WERI-Rb-1 (cell line): Measurements from ENCODE around the gene TC2N.

Source experiments
- DNase-seq: peaks from one replicate; pipeline ENCODE4 v3.0.0-alpha.2; 2020
- H3K27ac ChIP-seq: fragments of 250-450 bp; sonication (Bioruptor Pico); 2 replicates; pipeline ENCODE4 v1.5.1; 2020; ENCODE audit warnings: mild to moderate bottlenecking, moderate library complexity
- H3K27me3 ChIP-seq: fragments of 250-450 bp; sonication (Bioruptor Pico); 2 replicates; pipeline ENCODE4 v1.5.1; 2021; ENCODE audit warnings: mild to moderate bottlenecking, low read depth, moderate library complexity; ENCODE audit not compliant: insufficient read depth, severe bottlenecking
- H3K36me3 ChIP-seq: fragments of 250-450 bp; sonication (Bioruptor Pico); 2 replicates; pipeline ENCODE4 v1.5.1; 2020; ENCODE audit warnings: mild to moderate bottlenecking, moderate library complexity
- H3K4me3 ChIP-seq: 2 replicates; pipeline ENCODE4 v1.5.1; 2011; ENCODE audit warnings: low read depth, mild to moderate bottlenecking, control low read depth, low read length
- H3K9me3 ChIP-seq: fragments of 250-450 bp; sonication (Bioruptor Pico); 2 replicates; pipeline ENCODE4 v1.5.1; 2021; ENCODE audit warnings: mild to moderate bottlenecking, moderate library complexity; ENCODE audit not compliant: severe bottlenecking
- TF ChIP-seq, protein P1 (sequence below): IDR thresholded peaks from 2 replicates; pipeline ENCODE4 v1.5.1; 2011; ENCODE audit warnings: low read depth, mild to moderate bottlenecking, control low read depth, inconsistent platforms, low read length

TC2N gene

DNA sequence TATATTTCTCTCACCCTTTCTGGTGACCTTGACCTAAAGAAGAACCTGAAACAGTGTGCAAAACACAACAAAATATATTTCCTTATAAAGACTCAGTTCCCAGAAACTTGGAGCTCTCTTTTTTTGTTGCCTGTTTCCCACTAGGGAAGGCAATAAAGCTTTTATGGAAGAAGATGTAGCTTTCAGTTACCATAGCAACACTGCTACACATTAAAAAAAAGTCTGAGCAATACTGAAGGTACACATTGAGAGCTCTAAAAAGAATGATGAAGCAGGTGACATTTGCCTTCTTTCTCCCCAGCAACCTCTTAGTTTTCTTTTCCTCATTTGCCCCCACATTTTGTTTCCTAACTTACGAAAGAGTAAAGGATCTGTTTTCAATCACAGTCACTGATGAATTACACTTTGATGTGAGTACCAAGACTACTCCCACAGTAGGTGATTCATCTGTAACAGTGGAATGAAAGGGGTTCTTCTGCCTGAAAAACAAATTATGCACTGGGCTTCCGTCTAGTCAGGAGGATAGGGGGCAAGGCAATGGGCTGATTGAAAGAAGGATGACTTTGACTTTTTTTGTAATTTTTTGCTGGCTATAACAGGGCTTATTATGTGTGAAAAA is 134.4 kb downstream of the TC2N start:
- no peak overlapping the region for H3K4me3 ChIP-seq
- no peaks in the 10 kb centered on the region for H3K9me3 ChIP-seq
- H3K27me3 ChIP-seq = no peaks in the 10 kb centered on the region
- no peaks in the 10 kb centered on the region for H3K36me3 ChIP-seq
- TF ChIP-seq, protein P1, sequence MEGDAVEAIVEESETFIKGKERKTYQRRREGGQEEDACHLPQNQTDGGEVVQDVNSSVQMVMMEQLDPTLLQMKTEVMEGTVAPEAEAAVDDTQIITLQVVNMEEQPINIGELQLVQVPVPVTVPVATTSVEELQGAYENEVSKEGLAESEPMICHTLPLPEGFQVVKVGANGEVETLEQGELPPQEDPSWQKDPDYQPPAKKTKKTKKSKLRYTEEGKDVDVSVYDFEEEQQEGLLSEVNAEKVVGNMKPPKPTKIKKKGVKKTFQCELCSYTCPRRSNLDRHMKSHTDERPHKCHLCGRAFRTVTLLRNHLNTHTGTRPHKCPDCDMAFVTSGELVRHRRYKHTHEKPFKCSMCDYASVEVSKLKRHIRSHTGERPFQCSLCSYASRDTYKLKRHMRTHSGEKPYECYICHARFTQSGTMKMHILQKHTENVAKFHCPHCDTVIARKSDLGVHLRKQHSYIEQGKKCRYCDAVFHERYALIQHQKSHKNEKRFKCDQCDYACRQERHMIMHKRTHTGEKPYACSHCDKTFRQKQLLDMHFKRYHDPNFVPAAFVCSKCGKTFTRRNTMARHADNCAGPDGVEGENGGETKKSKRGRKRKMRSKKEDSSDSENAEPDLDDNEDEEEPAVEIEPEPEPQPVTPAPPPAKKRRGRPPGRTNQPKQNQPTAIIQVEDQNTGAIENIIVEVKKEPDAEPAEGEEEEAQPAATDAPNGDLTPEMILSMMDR = no peak
- DNase-seq = no peak
- no peak overlapping the region for H3K27ac ChIP-seq

DNA sequence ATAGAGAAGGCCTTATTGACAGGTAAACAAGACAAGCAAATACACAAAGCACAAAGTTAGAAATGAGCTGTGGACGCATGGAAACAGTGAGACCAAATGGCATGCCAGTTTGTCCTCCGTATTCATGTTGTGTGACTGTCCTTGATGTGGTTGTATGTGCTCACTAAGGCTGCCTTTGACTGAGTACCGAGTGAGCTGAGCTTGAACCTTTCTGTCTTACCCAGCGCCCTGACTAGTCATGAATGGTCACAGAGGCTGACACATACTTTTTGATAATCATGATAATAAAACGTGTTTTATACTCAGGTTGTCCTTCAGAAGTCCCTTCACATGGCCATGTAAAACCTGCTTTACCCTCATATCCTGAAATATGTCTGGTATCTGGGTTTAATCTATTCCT is 134.9 kb downstream of the TC2N start:
- Histone ChIP-seq H3K9me3 (no peaks in the 10 kb centered on the region), H3K4me3 (no peak overlapping the region), H3K27ac (no peak overlapping the region), H3K27me3 (no peaks in the 10 kb centered on the region), H3K36me3 (no peaks in the 10 kb centered on the region)
- no peak for DNase-seq
- TF ChIP-seq, protein P1 = no peak

DNA sequence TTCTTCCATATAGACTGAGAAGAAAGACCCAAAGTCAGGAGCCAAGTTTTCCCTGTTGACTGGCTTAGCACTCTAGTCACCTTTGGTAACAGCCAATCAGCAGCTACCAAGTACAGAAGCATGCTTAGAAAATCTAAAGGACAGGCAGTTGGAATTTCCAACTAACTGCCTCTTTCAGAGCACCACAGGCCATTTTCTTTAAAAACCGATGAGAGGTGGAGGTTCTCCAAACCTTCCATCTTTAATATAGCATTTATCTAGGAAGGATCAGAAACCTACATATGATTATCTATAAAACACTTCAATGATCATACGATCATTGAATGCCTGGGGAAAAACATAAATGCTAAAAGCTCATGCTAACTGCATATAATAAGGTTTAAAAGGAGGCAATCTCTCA is 135.3 kb downstream of the TC2N start, which contains the start of gene CATSPERB:
Gene CATSPERB, minus strand, starts transcription at position 101 of the 400 bp plus-strand sequence. CDS start 2,607 bp downstream, outside the sequence.
- Histone ChIP-seq H3K9me3 (no peaks in the 10 kb centered on the region), H3K36me3 (no peaks in the 10 kb centered on the region), H3K27me3 (no peaks in the 10 kb centered on the region), H3K27ac (no peak within 1 kb of the TSS), H3K4me3 (no peak within 1 kb of the TSS)
- TF ChIP-seq, protein P1 = no peak
- DNase-seq = no peak

DNA sequence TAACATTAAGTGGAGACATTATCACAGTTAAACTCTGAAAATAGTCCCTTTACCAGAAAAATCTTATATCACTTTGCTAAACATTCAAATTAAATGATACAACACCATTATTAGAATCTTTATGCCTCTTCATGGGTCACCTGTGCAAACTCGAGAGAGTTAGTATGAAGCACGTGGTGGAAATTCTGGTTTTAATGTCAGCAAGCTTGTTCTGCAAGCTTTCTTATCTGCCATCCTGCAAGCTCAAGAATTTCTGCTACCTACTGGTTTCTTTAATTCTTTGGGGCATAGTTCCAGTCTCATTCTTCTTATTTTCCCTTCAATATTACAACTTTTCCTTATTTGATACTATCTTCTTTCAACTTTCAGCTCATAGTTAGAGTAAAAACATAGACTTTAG is 136.3 kb downstream of the TC2N start:
- Histone ChIP-seq H3K9me3 (no peaks in the 10 kb centered on the region), H3K27ac (no peak overlapping the region), H3K4me3 (no peak overlapping the region), H3K27me3 (no peaks in the 10 kb centered on the region), H3K36me3 (no peaks in the 10 kb centered on the region)
- DNase-seq = no peak
- TF ChIP-seq, protein P1 = no peak

DNA sequence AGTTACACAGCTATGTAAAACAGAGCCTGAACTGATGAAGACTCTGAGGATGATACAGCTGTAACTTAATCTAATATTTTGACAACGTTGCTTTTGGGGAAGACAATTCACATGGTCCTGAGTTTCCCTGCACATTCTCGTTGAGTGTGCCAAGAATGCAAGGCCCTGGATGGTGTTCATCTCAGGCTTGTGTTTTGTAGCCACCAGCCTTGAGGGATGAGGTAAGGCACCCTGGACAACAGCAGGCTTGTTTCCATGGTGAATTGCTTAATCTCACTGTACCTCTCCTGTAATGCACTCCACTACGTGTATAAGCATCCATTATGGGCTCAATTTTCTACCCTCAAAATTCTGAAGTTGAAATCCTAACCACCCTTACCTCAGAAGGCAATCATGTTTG is 137.6 kb downstream of the TC2N start:
- H3K27me3 ChIP-seq = no peaks in the 10 kb centered on the region
- H3K36me3 ChIP-seq = no peaks in the 10 kb centered on the region
- TF ChIP-seq, protein P1 = no peak
- DNase-seq = no peak
- no peak overlapping the region for H3K27ac ChIP-seq
- H3K9me3 ChIP-seq = no peaks in the 10 kb centered on the region
- H3K4me3 ChIP-seq = no peak overlapping the region
